ENCODE measurements around the gene CERKL. TPM values are rescaled to one million over a fixed set of nuclear protein-coding genes. Genes with fewer than 3 reads are reported as not detected.

CERKL gene
- total RNA-seq, 1 donor: under 0.01 TPM

DNA sequence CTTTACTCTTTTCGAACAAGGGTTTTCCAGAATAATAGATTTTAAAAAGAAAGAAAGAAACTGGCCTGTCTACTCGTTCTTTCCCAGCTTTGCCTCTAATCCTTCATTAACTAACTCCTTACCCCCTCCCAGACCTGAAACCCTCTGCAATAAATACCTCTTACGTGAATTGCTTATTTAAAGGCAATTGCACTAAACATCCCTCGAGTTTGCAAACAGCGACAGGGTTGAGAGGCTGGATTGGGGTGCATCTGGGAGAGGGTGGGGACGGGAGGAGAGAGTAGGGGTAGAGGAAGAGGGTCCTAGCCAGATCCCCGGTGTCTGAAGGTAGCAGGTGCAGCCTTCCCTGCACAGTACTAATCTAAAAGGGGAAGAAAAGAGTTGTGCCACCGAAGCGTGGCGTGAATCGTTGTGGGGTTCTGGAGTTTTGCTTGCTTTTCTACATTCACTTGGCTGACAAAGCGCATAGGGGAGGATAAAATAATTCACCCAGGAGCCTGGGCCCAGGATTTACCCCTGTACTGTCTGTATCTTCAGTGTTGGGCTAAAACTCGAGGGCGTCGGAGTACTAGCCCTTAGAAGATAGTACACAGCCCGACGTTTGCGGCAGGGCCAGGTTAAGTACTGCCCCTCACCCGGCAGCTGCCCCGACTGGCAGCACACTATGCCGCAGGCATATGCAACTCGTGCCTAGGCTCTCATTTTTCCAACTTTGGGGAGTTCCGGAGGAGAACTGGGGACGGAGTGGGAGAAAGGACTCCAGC is 25.3 kb upstream of the CERKL start:
- no peak for DNase-seq (ENCODE audit: low read depth)

DNA sequence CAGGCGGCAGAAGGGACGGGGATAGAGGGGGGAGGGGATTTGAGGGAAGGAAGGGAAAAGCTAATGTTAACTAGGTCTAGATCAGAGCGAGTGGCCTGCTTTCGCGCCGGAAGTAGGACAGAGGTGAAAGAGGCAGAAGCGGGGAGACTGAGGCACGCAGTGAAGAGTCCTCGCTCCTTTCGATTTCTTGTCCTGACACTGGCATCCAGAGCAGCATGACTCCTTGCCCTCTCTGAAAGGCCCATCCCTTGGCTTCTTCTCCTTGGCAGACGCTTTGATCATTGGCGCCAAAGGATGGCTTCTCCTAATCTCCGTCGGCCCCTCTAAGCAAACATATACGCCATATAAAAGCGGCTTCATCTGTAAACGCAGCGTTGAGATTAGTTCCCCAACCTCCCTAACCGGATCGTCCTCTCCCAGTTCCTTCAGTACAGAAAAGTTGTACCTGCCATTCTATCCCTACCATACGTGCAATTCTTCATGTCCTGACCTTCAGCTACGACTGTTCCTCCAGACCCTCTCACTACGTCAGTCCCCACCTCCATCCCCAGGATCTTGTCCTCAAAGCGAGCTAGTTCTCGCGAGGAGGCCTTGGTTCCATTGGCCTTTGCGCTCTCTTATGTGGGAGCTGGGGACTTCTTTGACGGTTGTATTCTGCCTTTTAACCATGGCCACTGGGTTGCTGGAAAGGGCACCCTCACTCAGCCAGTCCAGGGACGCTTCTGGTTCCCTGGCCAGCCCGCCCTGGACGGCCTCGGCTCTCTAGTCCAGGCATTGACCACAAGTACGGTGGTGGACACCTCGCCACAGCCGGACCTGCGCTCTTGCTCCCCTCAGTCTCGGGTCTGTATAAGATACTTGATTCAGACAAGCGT is 24.3 kb upstream of the CERKL start:
- TF ChIP-seq, protein P1, sequence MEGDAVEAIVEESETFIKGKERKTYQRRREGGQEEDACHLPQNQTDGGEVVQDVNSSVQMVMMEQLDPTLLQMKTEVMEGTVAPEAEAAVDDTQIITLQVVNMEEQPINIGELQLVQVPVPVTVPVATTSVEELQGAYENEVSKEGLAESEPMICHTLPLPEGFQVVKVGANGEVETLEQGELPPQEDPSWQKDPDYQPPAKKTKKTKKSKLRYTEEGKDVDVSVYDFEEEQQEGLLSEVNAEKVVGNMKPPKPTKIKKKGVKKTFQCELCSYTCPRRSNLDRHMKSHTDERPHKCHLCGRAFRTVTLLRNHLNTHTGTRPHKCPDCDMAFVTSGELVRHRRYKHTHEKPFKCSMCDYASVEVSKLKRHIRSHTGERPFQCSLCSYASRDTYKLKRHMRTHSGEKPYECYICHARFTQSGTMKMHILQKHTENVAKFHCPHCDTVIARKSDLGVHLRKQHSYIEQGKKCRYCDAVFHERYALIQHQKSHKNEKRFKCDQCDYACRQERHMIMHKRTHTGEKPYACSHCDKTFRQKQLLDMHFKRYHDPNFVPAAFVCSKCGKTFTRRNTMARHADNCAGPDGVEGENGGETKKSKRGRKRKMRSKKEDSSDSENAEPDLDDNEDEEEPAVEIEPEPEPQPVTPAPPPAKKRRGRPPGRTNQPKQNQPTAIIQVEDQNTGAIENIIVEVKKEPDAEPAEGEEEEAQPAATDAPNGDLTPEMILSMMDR (IDR thresholded peaks at IDR 0.05; ENCODE audit: insufficient read depth, low read depth, low read length): no peak
- no peak for DNase-seq (ENCODE audit: low read depth)
- H3K4me3 ChIP-seq (ENCODE audit: low read depth, low read length): no peak overlapping the region

More for the DNA sequence above, 25.3 kb upstream of the CERKL start:
- TF ChIP-seq, protein P1 (IDR thresholded peaks at IDR 0.05; ENCODE audit: insufficient read depth, low read depth, low read length): no peak
- H3K4me3 ChIP-seq (ENCODE audit: low read depth, low read length): no peak overlapping the region

DNA sequence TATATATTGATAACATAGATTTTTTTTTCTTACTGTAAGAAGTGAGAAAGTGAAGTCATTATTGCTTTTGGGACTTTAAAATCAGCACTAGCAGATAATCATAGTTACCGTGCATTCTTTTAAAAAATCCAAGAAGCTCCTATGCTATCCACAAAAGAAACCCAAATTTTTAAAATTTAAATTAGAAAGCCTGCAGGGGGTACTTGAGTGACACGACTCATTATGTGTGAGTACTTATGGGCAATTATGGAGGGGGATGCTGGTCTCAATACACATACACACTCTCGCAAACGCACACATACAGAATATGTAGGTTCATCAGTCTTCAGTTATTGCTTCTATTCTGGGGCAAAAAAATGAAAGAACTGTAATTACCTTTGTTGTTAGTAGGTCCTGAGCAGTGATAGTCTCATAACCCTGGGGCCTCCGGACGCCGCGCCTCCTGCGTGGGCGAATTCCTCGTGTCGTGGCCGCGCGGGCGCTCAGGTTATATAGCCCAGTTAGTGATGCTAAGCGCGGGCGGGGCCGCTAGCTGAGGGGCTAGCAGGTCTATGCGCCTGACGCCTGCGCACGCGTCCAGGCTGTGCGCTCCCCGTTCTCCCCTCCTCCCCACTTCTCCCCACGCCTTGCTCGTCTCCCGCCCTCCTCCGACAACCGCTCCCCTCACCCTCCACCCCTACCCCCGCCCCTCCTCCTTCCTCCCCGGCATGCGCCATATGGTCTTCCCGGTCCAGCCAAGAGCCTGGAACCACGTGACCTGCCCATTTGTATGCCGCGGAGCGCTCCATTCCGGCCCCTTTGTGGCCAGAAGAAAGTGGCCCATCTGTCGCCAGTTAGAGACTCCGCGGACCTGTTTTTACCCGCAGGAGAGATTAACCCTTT is 23.4 kb upstream of the CERKL start, which contains the start of gene NEUROD1:
TSS of gene NEUROD1 (minus strand) at position 463 of the 882 bp plus-strand sequence. CDS start 1,657 bp downstream, outside the sequence.
- no peak within 1 kb of the TSS for H3K4me3 ChIP-seq (ENCODE audit: low read depth, low read length)
- DNase-seq (ENCODE audit: low read depth): no peak
- TF ChIP-seq, protein P1 (IDR thresholded peaks at IDR 0.05; ENCODE audit: insufficient read depth, low read depth, low read length): no peak

DNA sequence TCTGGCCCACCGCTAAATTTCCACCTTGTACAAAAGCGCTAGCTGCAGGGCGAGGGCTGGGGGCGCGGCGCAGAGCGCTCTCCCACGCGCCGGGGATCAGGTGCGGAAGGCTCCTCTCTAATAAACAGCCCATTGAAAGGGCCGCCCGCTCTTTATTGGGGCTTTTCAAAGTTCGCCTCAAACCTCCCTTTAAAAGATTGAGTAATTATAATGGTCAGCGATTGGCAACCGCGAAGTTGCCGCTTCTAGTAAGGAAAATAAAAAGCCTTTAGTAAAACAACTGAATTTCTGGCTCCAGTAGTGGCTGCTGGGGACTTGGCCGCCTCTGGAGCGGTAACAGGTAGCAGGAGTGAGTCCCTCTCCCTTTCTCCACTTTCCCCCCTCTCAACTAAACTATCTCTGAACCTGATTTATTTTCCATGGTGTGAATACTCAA is 22.7 kb upstream of the CERKL start:
- no peak for DNase-seq (ENCODE audit: low read depth)
- TF ChIP-seq, protein P1 (IDR thresholded peaks at IDR 0.05; ENCODE audit: insufficient read depth, low read depth, low read length): no peak

DNA sequence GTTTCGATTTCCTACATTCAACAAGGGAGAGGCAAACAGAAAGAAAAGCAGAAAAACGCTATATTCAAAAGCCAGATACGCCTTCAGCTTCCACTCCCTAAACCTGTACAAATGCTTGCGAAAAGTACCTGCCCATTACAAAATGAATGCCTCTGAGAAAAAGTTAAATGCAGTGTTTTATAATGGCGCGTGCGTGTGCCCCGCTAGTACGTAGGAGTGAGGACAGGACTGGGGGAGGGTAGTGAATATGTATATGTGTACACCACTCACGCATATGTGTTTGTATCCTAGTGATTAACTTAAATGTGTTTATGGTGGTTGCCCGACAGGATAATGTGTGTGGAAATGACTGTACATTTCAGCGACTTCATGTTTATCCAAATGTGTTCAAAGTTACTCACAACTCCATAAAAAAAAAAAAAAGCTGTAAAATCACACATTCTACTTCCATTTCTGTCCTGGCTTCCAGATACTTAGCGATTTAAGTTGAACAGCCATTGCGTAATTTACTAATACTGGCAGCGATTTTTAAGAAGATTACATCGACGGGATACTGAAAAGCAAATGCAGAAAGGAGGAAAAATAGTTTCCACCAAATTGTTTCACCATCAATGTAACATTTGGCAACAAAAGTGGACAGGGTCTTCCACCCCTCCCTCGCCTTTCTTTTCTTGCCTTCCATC is 22.1 kb upstream of the CERKL start:
- TF ChIP-seq, protein P1 (IDR thresholded peaks at IDR 0.05; ENCODE audit: insufficient read depth, low read depth, low read length): no peak
- no peak overlapping the region for H3K4me3 ChIP-seq (ENCODE audit: low read depth, low read length)
- DNase-seq (ENCODE audit: low read depth): no peak

More for the DNA sequence above, 22.7 kb upstream of the CERKL start:
- H3K4me3 ChIP-seq (ENCODE audit: low read depth, low read length): no peak overlapping the region
